GM18907 (cell line): ENCODE measurements around the gene EDC3.
A peak's percentile ranks its signal among the peaks of the same experiment; 100 is the strongest.
"Not testable (repeated sequence)": the region's sequence is repeated elsewhere in the genome, so short reads cannot be mapped to it uniquely, and the experiment has no call there.

ENCODE experiments used
- ATAC-seq: cut with Tn5 transposase; IDR thresholded peaks from one replicate; pipeline ENCODE4 v1.9.1; 2021; ENCODE audit warnings: mild to moderate bottlenecking, moderate library complexity; ENCODE audit not compliant: unreplicated experiment

The EDC3 gene

DNA sequence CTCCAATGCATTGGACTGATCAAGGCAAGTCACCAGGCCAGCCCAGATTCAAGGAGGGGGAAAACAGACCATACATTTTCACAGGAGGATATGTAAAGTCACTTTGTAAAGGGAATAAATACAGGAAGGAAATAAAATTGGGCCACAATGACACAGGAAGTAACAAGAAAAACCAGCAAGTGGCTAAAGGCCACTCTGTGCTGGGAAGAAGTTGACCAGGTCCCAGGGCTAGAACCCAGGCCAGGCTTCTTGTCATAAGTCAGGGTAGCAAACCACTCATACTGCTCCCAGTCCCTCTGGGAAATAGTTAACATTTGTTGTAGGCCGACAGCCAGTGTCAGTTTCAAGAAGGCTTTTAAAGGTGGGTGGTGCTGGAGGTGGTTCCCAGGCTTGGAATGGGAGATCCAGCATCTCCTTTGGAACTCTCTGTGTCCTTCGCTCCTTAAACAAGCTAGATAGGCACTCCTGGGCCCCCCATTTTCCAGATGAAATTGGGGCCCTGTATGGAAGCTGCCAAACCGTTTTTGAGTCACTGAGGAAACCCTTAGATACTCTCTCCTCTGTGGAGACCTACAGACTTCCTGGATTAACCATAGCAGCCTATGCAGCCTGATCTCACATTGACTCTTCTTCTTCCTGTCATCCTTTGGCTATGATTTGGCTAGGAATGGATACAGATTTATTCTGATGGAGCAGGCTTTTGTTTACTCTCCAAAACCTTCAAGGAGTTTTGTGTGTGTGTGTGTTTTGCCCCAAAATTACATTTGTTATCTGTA, 14.7 kb upstream of the EDC3 start:
- no peak for ATAC-seq

DNA sequence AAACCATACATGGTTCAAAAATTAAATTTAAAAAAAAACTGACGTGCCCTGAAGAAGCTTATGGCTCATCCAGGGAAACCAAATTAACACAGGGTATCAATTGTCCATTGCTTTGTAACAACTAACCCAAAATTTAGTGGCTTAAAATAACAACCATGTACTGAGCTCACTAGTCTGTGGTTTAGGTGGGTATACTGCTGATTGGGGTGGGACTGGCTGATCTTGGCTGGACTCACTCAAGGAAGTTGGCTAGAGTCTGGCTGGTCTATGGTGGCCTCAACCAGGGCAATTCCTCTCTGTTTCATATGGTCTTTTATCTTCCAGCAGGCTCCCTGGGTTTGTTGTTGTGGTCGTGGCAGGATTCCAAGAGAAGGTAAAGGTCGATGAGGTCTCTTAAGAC, 14.1 kb upstream of the EDC3 start:
- ATAC-seq, result no peak

GRCh38 chr15:74709011-74709410, 13.2 kb upstream of the EDC3 start:
- ATAC-seq, result no peak

- no peak for ATAC-seq
Measured at GRCh38 chr15:74696808-74697207, 984 bp upstream of the EDC3 start.

DNA sequence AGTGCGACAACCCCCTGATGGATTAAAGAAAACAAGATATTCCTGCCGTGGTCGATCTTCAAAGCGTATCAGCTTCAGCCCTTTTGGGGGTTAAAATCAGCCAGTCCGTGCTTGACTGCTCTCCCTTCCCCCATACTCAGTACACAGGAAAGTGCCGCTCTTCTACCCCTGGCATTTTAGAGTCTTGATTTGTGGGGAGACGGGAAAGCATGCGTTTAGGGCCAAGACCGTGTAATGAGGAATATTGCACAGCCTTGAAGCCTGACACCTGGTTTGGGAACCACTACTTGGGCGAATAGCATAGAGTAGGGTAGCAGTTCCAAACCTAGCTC, 540 bp upstream of the EDC3 start:
- no peak for ATAC-seq

- no peak for ATAC-seq
Measured at GRCh38 chr15:74692327-74692726, 3.5 kb downstream of the EDC3 start.

DNA sequence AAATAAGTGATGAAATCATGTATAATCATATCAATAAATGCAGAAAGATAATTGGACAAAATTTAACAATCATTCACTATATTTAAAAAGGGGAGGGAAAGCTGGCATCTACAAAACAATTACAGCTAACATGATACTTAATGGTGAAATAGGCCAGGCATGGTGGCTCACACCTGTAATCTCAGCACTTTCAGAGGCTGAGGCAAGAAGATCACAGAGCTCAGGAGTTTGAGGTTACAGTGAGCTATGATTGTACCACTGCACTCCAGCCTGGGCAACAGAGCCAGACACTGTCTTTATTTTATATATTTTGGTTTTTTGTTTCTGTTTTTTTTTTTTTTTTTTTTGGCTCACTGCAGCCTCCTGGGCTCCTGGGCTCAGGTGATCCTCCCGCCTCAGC, 12.1 kb downstream of the EDC3 start:
- no peak for ATAC-seq

DNA sequence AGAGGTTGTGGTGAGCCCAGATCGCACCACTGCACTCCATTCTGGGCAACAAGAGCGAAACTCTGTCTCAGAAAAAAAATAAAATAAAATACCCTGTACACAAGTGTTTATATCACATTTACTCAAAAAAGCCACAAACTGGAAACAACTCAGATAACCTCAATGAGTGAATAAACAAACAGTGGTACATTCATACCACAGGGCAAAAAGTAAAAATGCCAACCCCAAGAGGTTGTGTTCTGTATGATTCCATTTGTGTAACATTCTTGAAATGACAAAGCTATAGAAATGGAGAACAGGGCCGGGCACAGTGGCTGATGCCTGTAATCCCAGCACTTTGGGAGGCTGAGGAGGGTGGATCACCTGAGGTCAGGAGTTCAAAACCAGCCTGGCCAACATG, 12.9 kb downstream of the EDC3 start:
- ATAC-seq, result no peak

DNA sequence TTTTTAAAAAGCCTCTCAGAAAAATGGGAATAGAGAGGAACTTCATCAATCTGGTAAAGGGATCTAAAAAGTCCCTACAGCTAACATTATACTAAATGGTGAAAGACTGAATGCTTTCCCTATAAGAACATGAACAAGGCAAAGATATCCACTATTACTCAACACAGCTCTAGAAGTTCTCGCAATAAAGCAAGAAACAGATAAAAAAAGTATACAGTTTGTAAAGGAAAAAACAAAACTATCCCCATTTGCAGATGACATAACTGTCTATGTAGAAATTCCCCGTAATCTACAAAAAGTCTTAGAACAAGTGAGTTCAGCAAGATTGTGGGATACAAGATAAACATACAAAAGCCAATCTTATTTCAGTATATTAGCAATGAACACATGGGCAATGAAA, 15.4 kb downstream of the EDC3 start:
- ATAC-seq, result no peak

DNA sequence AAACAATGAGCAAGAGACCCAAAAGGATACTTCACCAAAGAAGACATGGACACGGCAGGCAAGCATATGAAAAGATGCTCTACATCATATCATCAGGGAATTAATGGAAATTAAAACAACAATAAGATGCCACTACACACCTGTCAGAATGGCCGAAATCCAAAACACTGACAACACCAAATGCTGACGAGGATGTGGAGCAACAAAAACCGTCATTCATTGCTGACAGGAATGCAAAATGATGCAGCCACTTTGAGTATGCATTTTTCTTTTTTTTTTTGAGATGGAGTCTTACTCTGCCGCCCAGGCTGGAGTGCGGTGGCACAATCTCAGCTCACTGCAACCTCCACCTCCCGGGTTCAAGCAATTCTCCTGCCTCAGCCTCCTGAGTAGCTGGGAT, 19.0 kb downstream of the EDC3 start:
- ATAC-seq, result no peak

DNA sequence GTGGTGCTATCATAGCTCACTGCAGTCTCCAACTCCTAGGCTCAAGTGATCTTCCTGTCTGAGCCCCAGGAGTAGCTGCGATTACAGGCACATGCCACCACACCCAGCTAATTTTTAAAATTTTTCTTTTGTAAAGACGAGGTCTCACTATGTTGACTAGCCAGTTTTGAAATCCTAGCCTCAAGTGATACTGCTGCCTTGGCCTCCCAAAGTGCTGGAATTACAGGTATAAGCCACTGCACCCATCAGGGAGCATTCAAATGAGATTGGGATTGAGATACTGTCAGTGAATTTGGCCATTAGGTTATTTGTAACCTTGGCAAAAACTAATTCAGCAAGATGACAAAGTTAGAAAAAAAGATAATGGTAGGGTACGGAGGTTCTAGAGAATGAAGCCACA, 21.7 kb downstream of the EDC3 start:
- ATAC-seq, result no peak

- ATAC-seq, result no peak
Measured at GRCh38 chr15:74669627-74670026, 26.2 kb downstream of the EDC3 start.

GRCh38 chr15:74667975-74668374, 27.8 kb downstream of the EDC3 start:
- no peak for ATAC-seq

- ATAC-seq, result no peak
Measured at GRCh38 chr15:74664670-74665069, 31.2 kb downstream of the EDC3 start.

DNA sequence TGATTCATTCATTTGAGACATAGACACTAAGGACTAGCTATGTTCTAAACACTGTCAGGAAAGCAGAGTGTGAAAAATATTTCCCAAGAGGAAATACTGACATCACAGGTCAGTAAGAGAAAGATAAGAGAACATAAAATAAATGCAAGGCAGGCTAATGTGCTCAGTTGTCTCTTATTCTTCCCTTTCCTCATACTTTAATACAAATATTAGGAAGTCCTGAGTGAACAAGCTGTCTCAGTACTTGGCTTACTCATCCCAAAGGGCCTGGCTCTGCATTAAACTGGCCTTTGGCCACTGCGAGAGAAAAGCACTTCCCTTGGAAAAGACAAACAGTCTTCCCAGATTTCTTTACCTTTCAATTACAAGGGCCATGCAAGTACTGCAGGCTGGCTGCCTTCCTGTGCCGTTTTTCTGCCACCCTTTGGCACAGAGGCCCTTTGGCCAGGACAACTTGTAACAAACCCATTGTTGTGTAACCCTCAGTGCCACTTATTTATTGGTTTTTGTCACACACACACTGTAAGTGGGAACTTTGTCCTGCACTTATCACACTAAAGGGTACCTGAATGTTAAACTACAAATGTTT, 31.7 kb downstream of the EDC3 start:
- no peak for ATAC-seq

- no peak for ATAC-seq
Measured at GRCh38 chr15:74663303-74664027, 32.4 kb downstream of the EDC3 start.

DNA sequence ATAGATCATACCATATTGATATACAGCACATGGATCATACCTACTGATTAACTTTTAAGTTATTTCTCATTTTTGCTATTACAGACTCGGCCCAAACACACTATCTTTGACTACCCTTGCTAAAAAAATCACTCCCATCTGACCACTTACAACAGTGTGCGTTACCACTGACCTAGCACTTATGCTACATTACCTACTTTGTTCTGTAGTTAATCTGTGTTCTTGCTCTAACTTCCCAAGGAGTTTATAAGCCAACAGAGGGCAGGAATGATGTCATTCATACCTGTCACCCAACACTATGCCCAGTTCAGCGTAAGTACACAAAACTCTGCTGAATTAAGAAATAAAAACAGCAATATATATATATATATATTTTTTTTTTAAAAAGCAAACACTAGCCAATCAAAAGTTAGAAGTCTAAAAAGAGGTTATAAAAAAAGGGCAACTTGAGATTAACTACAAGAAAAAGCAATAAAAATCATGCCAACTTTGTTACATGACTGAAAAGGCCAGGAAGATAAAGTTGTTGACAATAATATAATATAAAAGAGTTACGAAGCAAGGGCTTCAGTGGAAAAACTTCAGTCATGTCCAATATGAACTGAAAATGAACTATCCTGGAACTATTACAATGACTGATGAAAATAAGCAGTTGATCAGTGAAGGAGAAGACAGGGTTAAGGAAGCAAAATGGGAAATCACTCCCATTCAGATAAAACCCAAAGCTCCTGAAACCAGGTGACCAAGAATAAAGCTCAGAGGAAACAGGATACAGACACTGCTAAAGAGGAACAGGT, 33.6 kb downstream of the EDC3 start:
- no peak for ATAC-seq

DNA sequence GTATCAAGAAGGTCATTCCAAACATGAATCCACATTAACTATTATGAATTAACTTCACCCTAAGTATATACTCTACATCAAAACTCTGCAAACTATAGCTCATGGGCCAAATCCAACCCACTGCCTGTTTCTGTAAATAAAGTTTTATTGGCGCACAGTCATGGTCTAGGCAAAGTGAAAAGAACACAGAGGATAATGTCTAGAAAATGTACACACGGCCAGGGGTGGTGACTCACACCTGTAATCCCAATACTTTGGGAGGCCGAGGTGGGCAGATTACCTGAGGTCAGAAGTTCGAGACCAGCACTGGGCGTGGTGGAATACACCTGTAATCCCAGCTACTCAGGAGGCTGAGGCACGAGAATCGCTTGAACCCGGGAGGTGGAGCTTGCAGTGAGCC, 34.5 kb downstream of the EDC3 start:
- ATAC-seq, result not testable (repeated sequence)

GRCh38 chr15:74657846-74658245, 38.0 kb downstream of the EDC3 start:
- no peak for ATAC-seq

DNA sequence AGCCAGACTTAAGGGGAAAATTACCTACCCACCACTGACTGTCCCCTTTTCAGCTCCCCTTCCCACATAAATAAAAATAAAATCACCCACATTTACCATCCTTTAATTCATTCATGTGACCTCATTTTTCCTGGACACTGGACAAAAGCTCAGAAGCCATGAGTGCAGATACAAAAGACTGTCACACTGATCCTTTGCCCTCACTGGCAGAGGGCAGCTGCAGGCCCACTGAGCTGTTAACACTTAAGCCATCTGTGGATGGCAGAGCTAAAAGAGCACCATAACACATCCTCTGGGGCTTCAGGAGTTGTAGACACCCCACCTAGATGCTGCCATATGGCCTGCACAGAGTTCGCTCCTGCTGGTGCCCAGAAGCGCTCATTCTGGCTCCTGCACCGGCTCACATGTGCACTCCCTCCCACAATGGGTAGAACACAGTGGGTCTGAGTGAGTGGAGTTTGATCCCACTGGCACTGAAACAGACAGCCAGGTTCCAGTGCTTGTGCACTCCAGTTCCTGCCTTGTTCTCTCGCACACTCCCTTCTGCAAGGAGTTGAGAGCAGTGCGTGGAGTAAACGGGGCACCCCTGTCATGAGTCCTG, 38.8 kb downstream of the EDC3 start:
- ATAC-seq, result no peak

DNA sequence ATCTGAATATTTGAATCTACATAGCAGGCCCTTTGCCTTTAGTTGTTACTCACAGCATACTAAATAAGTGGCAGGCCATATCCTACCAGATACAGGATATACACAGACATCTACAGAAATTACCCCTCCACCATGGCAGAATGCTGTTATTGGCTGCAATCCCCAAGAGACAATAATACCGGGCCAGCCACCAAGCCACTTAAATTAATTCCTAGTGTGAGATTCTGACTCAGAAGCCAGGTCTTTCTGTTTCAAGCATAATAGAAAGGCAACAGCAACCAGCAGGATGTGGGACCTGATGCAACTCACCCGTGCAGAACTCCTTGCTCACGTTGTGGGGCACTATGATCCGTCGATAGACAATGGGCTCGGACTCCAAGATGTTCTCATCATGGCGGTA, 40.4 kb downstream of the EDC3 start:
- ATAC-seq, result peak; percentile 55
